LNCAP (cell line): Measurements from ENCODE around the gene CCDC9.

Source experiments
- CTCF ChIP-seq: fragments of 450-650 bp; IDR thresholded peaks from 2 replicates; pipeline ENCODE4 v1.5.1; 2017; ENCODE audit warnings: mild to moderate bottlenecking

CCDC9 gene

DNA sequence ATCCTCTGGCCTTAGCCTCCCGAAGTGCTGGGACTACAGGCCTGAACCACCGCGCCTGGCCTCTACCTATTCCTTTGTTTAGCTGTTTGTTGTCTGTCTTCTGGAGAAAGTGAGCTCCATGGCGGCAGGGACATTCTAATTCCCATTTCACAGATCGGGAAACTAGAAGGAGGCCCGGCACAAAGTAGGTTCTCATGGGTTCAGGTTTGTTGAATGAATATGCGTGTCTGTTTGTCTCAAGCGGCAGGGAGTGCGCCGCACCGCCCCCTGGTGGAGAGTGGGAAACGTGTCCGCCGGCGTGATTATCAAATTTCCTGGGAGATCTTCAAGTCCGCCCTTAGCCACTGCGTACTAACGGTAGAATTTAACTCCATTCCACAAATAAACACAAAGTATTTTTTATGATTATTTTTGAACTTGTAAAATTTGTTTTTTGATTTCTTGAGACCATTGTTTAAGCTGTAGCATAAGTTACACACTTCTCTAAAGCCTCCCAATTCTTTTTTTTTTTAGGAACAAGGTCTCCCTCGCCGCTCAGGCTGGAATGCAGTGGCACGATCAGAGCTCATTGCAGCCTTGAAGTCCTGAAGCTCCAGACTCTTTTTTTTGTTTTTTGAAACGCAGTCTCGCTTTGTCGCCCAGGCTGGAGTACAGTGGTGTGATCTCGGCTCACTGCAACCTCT is 8.9 kb upstream of the CCDC9 start:
- TF ChIP-seq CTCF: peak; percentile 66

- no peak for TF ChIP-seq CTCF
These were observed 2.9 kb upstream of the CCDC9 start for GRCh38 chr19:47253467-47253881.

DNA sequence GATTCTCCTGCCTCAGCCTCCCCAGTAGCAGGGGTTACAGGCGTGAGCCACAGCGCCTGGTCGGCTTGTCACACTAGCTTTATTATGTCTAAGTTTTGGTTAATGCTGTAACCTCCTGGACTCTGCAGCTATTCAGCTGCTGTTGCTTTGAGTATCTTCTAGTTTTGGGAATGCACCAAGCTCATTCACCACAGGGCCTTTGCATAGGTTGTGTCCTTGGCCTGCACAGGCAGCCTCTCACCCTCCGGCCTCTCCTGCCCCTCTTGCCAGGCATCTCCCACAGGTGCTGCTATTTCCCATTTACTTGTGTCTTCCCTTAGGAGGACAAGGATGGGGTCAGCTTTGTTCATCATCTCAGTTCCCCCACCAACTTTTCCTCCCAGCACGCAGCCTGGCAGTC is 2.4 kb upstream of the CCDC9 start:
- no peak for TF ChIP-seq CTCF

DNA sequence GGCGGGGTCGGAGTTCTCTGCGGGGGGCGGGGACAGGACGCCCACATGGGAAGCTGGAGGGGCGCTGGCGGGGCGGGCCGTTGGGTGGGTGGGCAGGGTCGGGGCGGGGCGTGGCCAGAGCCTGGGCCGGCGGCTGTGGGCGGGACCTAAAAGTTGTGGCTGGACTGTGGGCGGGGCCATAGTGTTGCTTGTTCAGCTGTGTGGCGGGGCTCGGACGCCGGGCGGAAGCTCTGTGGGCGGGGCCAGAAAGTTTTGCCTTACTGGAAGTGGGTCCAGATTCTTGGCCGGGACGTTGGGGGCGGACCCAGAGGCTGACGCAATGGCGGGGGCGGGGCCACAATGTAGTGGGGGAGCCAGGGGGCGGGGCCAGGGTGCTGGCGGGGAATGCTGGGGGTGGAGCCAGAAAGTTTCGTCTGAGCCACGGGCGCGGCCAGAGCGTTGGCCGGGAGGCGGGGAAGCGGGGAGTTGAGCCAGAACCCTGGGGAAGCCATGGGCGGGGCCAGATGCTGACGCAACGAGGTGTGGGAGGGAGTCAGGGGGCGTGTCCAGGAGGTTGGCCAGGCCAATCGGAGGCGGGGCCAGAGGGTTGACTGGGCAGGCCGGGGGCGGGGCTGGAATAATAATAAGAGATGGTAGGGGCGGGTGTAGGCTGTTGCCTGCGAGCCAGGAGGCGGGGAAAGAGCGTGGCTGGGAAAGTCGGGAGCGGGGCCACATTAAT is 527 bp downstream of the CCDC9 start:
- TF ChIP-seq CTCF: no peak

DNA sequence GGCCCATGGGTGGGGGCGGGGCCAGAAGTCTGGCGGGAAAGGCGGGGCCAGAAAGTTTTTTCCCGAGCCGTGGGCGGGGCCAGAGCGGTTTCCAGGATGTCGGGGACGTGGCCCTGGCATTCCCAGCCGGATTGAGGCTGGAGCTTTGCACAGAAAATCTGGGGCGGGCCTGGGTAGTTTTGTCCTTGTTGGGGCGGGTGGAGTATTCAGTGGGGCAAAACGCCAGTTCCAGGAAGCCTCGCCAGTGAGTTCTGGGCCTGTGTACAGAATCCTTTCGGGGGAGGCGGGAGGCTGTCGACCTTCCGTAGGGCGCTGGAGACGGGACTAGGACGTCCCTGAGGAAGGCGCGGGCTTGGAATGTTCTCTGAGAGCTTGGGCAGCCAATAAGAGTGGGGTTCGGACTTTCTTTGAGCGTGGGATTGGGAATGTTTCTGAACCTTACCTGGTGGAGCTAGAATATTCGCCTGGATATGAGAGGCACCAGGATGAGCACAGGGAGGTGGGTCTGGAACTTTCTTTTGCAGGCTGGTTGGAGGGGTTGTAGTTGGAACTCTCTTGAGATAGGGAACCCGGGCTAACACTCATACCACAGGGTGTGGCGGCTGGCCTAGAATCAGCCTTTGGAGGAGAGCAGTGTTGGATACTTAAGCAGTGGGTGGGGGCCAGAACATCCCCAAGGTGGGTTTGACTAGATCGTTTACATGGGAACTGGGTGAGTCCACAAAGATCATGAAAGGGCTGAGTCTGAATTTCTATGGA is 1.3 kb downstream of the CCDC9 start:
- TF ChIP-seq CTCF: no peak

- TF ChIP-seq CTCF: no peak
These were observed 2.1 kb downstream of the CCDC9 start for GRCh38 chr19:47258434-47258833.

- no peak for TF ChIP-seq CTCF
These were observed 2.7 kb downstream of the CCDC9 start for GRCh38 chr19:47258895-47259555.
